Measurements from ENCODE around the gene INO80. TPM values are rescaled to one million over a fixed set of nuclear protein-coding genes. Genes with fewer than 3 reads are reported as not detected.

INO80 gene
- total and polyA plus RNA-seq, 2 donors (not counting 3 experiments of a cell fraction or from before 2014, with no cell fraction given) = 5.7 to 29.1 TPM

DNA sequence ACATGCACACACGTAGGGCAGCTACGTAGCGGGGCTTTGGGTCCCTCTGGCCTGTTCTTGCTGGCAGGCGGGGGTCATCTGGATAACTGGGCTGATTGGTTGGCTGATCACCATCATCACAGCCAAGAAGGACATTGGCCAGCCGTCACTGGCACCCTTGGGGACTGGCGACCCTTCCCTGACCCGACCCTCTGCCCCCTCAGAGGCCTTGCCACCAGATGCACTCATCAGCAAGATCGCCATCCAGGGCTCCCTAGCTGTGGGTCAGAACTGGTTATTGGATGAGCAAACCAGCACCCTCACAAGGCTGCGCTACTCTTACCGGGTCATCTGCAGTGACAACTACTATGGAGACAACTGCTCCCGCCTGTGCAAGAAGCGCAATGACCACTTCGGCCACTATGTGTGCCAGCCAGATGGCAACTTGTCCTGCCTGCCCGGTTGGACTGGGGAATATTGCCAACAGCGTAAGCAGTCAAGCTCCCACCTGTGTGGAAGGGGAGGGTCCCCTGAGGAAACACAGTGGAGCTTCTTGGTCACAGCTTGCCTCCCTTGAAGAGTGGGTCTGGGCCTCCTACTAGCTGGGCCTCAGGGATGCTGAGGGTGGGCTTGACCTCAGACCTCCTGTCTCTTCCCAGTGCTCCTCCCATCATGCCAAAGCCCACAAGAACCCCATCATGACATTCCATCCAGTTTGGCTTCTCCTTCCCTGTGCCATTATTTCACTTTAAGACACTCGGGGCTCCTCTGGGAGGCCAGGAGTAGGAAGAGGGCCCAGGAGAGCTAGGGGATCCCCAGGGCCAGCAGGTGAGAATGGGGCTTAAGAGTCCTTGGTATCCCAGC is 184.6 kb downstream of the INO80 start:
- intact Hi-C loops (cut with micrococcal nuclease) (loop anchor here (2.0 kb wide), 1 partner anchor 17 kb away; no protein-coding TSS in a partner anchor), dilution Hi-C loops (cut with MboI; ENCODE audit: extremely low pct_ligation_motif_present, low sequenced_read_pairs) (no loop called here)
- peak overlapping the region; percentile 18 for H3K9ac ChIP-seq (replicated peaks; ENCODE audit: extremely low read depth, insufficient read depth, low read length)
- no TSS peak for BruUV-seq (replicated peaks)
- H3K27ac ChIP-seq (ENCODE audit: insufficient read depth, low read depth, low read length) = peak overlapping the region; percentile 33
- POLR2A ChIA-PET = interaction anchor here (0.8 to 4.2 kb wide), 6 partner anchors 10 to 185 kb away, joined by 3 to 79 read pairs (median 5); partner anchors contain the start of gene INO80
- CTCF ChIA-PET = interaction anchor here (0.6 to 12.4 kb wide), 17 partner anchors 10 to 254 kb away, joined by 3 to 260 read pairs (median 5); partner anchors contain the start of genes CHAC1 and VPS18
- peaks cover 0 to 32% of the 10 kb centered on the region in 2 experiments for H3K36me3 ChIP-seq (ENCODE audit: control insufficient read depth in 2 of 2, extremely low read depth in 1 of 2, insufficient read depth in 2 of 2, low read length in 2 of 2)
- no peaks in the 10 kb centered on the region for H3K79me2 ChIP-seq (ENCODE audit: control insufficient read depth, insufficient read depth, low read length)
- no peaks in the 10 kb centered on the region for H3K9me1 ChIP-seq (replicated peaks; ENCODE audit: control insufficient read depth, extremely low read depth, insufficient read depth, low read length)
- H3K4me2 ChIP-seq (ENCODE audit: insufficient read depth, low read length) = peak overlapping the region; percentile 56
- peaks cover 10 to 16% of the 10 kb centered on the region in 2 experiments for H3K27me3 ChIP-seq (ENCODE audit: control insufficient read depth in 2 of 2, insufficient read depth in 2 of 2, low read length in 2 of 2)
- TF ChIP-seq GATA2 (IDR thresholded peaks at IDR 0.05; ENCODE audit: insufficient read depth, insufficient read length, low read depth, low read length) = no peak
- TF ChIP-seq, protein P1, sequence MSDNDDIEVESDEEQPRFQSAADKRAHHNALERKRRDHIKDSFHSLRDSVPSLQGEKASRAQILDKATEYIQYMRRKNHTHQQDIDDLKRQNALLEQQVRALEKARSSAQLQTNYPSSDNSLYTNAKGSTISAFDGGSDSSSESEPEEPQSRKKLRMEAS (IDR thresholded peaks at IDR 0.05; ENCODE audit: insufficient read depth, insufficient read length) = no peak
- TF ChIP-seq JUN (IDR thresholded peaks at IDR 0.05; ENCODE audit: borderline replicate concordance, insufficient read depth, insufficient read length, low read depth) = no peak
- TF ChIP-seq, protein P2, sequence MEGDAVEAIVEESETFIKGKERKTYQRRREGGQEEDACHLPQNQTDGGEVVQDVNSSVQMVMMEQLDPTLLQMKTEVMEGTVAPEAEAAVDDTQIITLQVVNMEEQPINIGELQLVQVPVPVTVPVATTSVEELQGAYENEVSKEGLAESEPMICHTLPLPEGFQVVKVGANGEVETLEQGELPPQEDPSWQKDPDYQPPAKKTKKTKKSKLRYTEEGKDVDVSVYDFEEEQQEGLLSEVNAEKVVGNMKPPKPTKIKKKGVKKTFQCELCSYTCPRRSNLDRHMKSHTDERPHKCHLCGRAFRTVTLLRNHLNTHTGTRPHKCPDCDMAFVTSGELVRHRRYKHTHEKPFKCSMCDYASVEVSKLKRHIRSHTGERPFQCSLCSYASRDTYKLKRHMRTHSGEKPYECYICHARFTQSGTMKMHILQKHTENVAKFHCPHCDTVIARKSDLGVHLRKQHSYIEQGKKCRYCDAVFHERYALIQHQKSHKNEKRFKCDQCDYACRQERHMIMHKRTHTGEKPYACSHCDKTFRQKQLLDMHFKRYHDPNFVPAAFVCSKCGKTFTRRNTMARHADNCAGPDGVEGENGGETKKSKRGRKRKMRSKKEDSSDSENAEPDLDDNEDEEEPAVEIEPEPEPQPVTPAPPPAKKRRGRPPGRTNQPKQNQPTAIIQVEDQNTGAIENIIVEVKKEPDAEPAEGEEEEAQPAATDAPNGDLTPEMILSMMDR (IDR thresholded peaks at IDR 0.05; ENCODE audit: extremely low read depth in 1 of 2, insufficient read depth in 1 of 2, low read depth in 1 of 2, low read length in 2 of 2) = no peak
- no peak for TF ChIP-seq POLR2A (IDR thresholded peaks at IDR 0.05; ENCODE audit: low read depth, low read length)
- TF ChIP-seq POLR2AphosphoS5 (IDR thresholded peaks at IDR 0.05; ENCODE audit: insufficient read depth, low read depth, low read length) = no peak
- no peak for TF ChIP-seq MYC (IDR thresholded peaks at IDR 0.05; ENCODE audit: low read depth, low read length)
- TF ChIP-seq EZH2 (IDR thresholded peaks at IDR 0.05; ENCODE audit: borderline replicate concordance, low read depth, low read length, severe bottlenecking) = no peak
- no peak for TF ChIP-seq FOS (IDR thresholded peaks at IDR 0.05; ENCODE audit: borderline replicate concordance, insufficient read depth, low read length)
- no peak overlapping the region for H2AFZ ChIP-seq (ENCODE audit: low read depth, low read length)
- H3K9me3 ChIP-seq (replicated peaks; ENCODE audit: control insufficient read depth, insufficient read depth, low read length) = no peaks in the 10 kb centered on the region
- no peak for DNase-seq (ENCODE audit: low read depth, low spot score)
- peak; percentile 8 for FAIRE-seq
- peaks cover 19% of the 10 kb centered on the region for H3K4me1 ChIP-seq (ENCODE audit: control insufficient read depth, extremely low read depth, insufficient read depth, low read length)
- peak overlapping the region in 2 of 3 experiments; percentile 56 to 89 for H3K4me3 ChIP-seq (replicated peaks in 1 of 3; ENCODE audit: insufficient read depth in 1 of 3, low read depth in 1 of 3, low read length in 3 of 3)
- H4K20me1 ChIP-seq (replicated peaks; ENCODE audit: control insufficient read depth, extremely low read depth, insufficient read depth, low read length) = no peaks in the 10 kb centered on the region

Data from endothelial cell of umbilical vein (primary cell).